RWPE2 (cell line): ENCODE measurements around the gene ETFBKMT.
"Not testable (repeated sequence)": the region's sequence is repeated elsewhere in the genome, so short reads cannot be mapped to it uniquely, and the experiment has no call there.

Experiments used
- ATAC-seq: fragments of 200-7000 bp; cut with Tn5 transposase; 3 replicates; pipeline ENCODE4 v1.9.1; 2021; ENCODE audit warnings: low read depth
- DNase-seq: peaks from one replicate; pipeline ENCODE4 v3.0.0-alpha.2; 2020; ENCODE audit warnings: low spot score
- H3K27ac ChIP-seq: fragments of 450-650 bp; 2 replicates; pipeline ENCODE4 v1.5.1; 2017; ENCODE audit warnings: mild to moderate bottlenecking; ENCODE audit not compliant: poor library complexity, severe bottlenecking
- H3K27me3 ChIP-seq: fragments of 250-450 bp; sonication (Bioruptor Pico); 2 replicates; pipeline ENCODE4 v1.5.1; 2021; ENCODE audit warnings: mild to moderate bottlenecking, moderate library complexity; ENCODE audit not compliant: insufficient read depth, poor library complexity, severe bottlenecking
- H3K36me3 ChIP-seq: fragments of 250-450 bp; sonication (Bioruptor Pico); 2 replicates; pipeline ENCODE4 v1.5.1; 2020; ENCODE audit warnings: low read depth, mild to moderate bottlenecking, moderate library complexity
- H3K4me1 ChIP-seq: fragments of 250-450 bp; sonication (Bioruptor Pico); 2 replicates; pipeline ENCODE4 v1.5.1; 2021; ENCODE audit warnings: mild to moderate bottlenecking, moderate library complexity; ENCODE audit not compliant: insufficient read depth, poor library complexity, severe bottlenecking
- H3K4me3 ChIP-seq: fragments of 250-450 bp; sonication (Bioruptor Pico); 2 replicates; pipeline ENCODE4 v1.5.1; 2021; ENCODE audit warnings: mild to moderate bottlenecking, moderate library complexity; ENCODE audit not compliant: severe bottlenecking
- H3K9me3 ChIP-seq: fragments of 250-450 bp; sonication (Bioruptor Pico); 2 replicates; pipeline ENCODE4 v1.5.1; 2021; ENCODE audit warnings: mild to moderate bottlenecking, moderate library complexity; ENCODE audit not compliant: severe bottlenecking
- TF ChIP-seq, protein P1 (sequence below): fragments of 450-650 bp; IDR thresholded peaks from one replicate; pipeline ENCODE4 v1.5.1; 2017; ENCODE audit warnings: mild to moderate bottlenecking, moderate library complexity; ENCODE audit not compliant: poor library complexity, severe bottlenecking

Gene ETFBKMT

GRCh38 chr12:31685801-31686200 lies 26.3 kb downstream of the ETFBKMT start:
- Histone ChIP-seq H3K4me1 (no peaks in the 10 kb centered on the region), H3K27me3 (no peaks in the 10 kb centered on the region), H3K9me3 (no peaks in the 10 kb centered on the region), H3K4me3 (no peak overlapping the region), H3K36me3 (peaks cover 8% of the 10 kb centered on the region; the same call in 1 of the 2 replicates), H3K27ac (no peak overlapping the region)
- TF ChIP-seq, protein P1, sequence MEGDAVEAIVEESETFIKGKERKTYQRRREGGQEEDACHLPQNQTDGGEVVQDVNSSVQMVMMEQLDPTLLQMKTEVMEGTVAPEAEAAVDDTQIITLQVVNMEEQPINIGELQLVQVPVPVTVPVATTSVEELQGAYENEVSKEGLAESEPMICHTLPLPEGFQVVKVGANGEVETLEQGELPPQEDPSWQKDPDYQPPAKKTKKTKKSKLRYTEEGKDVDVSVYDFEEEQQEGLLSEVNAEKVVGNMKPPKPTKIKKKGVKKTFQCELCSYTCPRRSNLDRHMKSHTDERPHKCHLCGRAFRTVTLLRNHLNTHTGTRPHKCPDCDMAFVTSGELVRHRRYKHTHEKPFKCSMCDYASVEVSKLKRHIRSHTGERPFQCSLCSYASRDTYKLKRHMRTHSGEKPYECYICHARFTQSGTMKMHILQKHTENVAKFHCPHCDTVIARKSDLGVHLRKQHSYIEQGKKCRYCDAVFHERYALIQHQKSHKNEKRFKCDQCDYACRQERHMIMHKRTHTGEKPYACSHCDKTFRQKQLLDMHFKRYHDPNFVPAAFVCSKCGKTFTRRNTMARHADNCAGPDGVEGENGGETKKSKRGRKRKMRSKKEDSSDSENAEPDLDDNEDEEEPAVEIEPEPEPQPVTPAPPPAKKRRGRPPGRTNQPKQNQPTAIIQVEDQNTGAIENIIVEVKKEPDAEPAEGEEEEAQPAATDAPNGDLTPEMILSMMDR, result no peak
- DNase-seq (no peak), ATAC-seq (no peak)

GRCh38 chr12:31687101-31687527 lies 27.6 kb downstream of the ETFBKMT start:
- no peaks in the 10 kb centered on the region for H3K4me1 ChIP-seq
- DNase-seq, result no peak

GRCh38 chr12:31689921-31690320 lies 30.4 kb downstream of the ETFBKMT start:
- H3K4me1 ChIP-seq, H3K36me3 ChIP-seq, H3K27ac ChIP-seq, H3K4me3 ChIP-seq, H3K27me3 ChIP-seq, ATAC-seq, H3K9me3 ChIP-seq, DNase-seq: not testable (repeated sequence)

More at GRCh38 chr12:31687101-31687527, 27.6 kb downstream of the ETFBKMT start:
- Histone ChIP-seq H3K36me3 (peaks cover 5% of the 10 kb centered on the region; the same call in 1 of the 2 replicates), H3K4me3 (no peak overlapping the region), H3K9me3 (no peaks in the 10 kb centered on the region), H3K27ac (no peak overlapping the region), H3K27me3 (no peaks in the 10 kb centered on the region)
- TF ChIP-seq, protein P1, result no peak
- ATAC-seq, result no peak

- H3K9me3 ChIP-seq, result no peaks in the 10 kb centered on the region
- ATAC-seq, result no peak
- DNase-seq, result no peak
Measured at GRCh38 chr12:31702047-31702446, 42.6 kb downstream of the ETFBKMT start.

GRCh38 chr12:31705621-31706020 lies 46.1 kb downstream of the ETFBKMT start:
- no peak overlapping the region for H3K4me3 ChIP-seq
- no peak for DNase-seq
- TF ChIP-seq, protein P1, result no peak
- no peaks in the 10 kb centered on the region for H3K4me1 ChIP-seq
- H3K27me3 ChIP-seq, result no peaks in the 10 kb centered on the region
- H3K9me3 ChIP-seq, result peaks cover 4% of the 10 kb centered on the region
- H3K36me3 ChIP-seq, result peaks cover 5% of the 10 kb centered on the region; the same call in 1 of the 2 replicates
- ATAC-seq, result no peak
- no peak overlapping the region for H3K27ac ChIP-seq

More at GRCh38 chr12:31702047-31702446, 42.6 kb downstream of the ETFBKMT start:
- Histone ChIP-seq H3K4me1 (no peaks in the 10 kb centered on the region), H3K36me3 (no peaks in the 10 kb centered on the region), H3K27ac (no peak overlapping the region), H3K27me3 (no peaks in the 10 kb centered on the region), H3K4me3 (no peak overlapping the region)
- TF ChIP-seq, protein P1, result peak; percentile 6

GRCh38 chr12:31708118-31708517 lies 48.6 kb downstream of the ETFBKMT start:
- ATAC-seq, H3K27me3 ChIP-seq, H3K27ac ChIP-seq, H3K4me3 ChIP-seq, H3K9me3 ChIP-seq, H3K4me1 ChIP-seq, DNase-seq, H3K36me3 ChIP-seq: not testable (repeated sequence)
